Small intestine (tissue), 7 donors: ENCODE measurements around the gene ZNF217. TPM values are rescaled to one million over a fixed set of nuclear protein-coding genes. Genes with fewer than 3 reads are reported as not detected.
"Not testable (repeated sequence)": the region's sequence is repeated elsewhere in the genome, so short reads cannot be mapped to it uniquely, and the experiment has no call there.

Experiments used
- DNase-seq, 2 donors: peaks; one replicate each; pipeline versions ENCODE4 v3.0.0 to v3.0.0-alpha.2; 2013
- FAIRE-seq: peaks from 2 replicates; lab custom pipeline; 2012; peaks lifted over from hg19 to GRCh38; lab: Jason Lieb, UNC
- H3K27ac ChIP-seq, 3 donors: one replicate each; pipeline ENCODE4 v1.5.1; 2013; ENCODE audit warnings: low read length in 2 of 3, mild to moderate bottlenecking in 2 of 3, control low read depth in 1 of 3, inconsistent platforms in 1 of 3, low read depth in 1 of 3, moderate library complexity in 1 of 3
- H3K27me3 ChIP-seq, 3 donors: one replicate each; pipeline ENCODE4 v1.6.1; 2013; ENCODE audit warnings: low read length in 3 of 3, inconsistent platforms in 1 of 3; ENCODE audit not compliant: control insufficient read depth in 3 of 3, insufficient read depth in 3 of 3
- H3K36me3 ChIP-seq, 3 donors: one replicate each; pipeline ENCODE4 v1.6.1; 2013; ENCODE audit warnings: low read length in 3 of 3, inconsistent platforms in 1 of 3, low read depth in 1 of 3, mild to moderate bottlenecking in 1 of 3, moderate library complexity in 1 of 3; ENCODE audit not compliant: control insufficient read depth in 3 of 3, insufficient read depth in 2 of 3
- H3K4me1 ChIP-seq, 3 donors: one replicate each; pipeline ENCODE4 v1.6.1; 2013; ENCODE audit warnings: low read length in 2 of 3, inconsistent platforms in 1 of 3, low read depth in 1 of 3, mild to moderate bottlenecking in 1 of 3, moderate library complexity in 1 of 3; ENCODE audit not compliant: control insufficient read depth in 3 of 3, insufficient read depth in 2 of 3
- H3K4me3 ChIP-seq, 3 donors: one replicate each; pipeline ENCODE4 v1.5.1; 2013; ENCODE audit warnings: low read length in 3 of 3, control low read depth in 1 of 3, inconsistent platforms in 1 of 3, low read depth in 1 of 3, mild to moderate bottlenecking in 1 of 3, moderate library complexity in 1 of 3
- H3K9me3 ChIP-seq, 2 donors: one replicate each; pipeline ENCODE4 v1.6.1; 2013; ENCODE audit warnings: low read depth in 1 of 2, low read length in 1 of 2; ENCODE audit not compliant: control insufficient read depth in 2 of 2, insufficient read depth in 1 of 2
- WGBS, 3 donors: extraction: QIAGEN DNeasy Blood & Tissue Kit; methylation state at CpG; one replicate each; pipeline ENCODE4 v1.1.7; 2013; 5-methylcytosine and 5-hydroxymethylcytosine counted together
- polyA plus RNA-seq, 4 donors: library from polyadenylated mRNA; stranded (reverse) in 3 of 4; unstranded in 1 of 4; fragments of 200-250 nt in 3 of 4; fragments of 120-200 nt in 1 of 4; gene quantifications; one replicate each; pipeline versions ENCODE4 v1.2.1 to v1.2.3, GENCODE V29; 2013
- donor health status: healthy with polysubstance abuse.
- donor health status: control.
- donor health status: control.
- donor health status: Bipolar disorder and iron deficiency.
- donor health status: healthy.

The ZNF217 gene
- polyA plus RNA-seq, 4 donors = 4.1 to 33.7 (median 8.7) TPM

- Histone ChIP-seq H3K36me3 (peaks cover 7 to 45% (median 11%) of the 10 kb centered on the region in 3 donors), H3K4me1 (no peaks in the 10 kb centered on the region), H3K27ac (no peak overlapping the region), H3K4me3 (no peak overlapping the region), H3K27me3 (no peaks in the 10 kb centered on the region), H3K9me3 (no peaks in the 10 kb centered on the region)
- DNase-seq (no peak), FAIRE-seq (no peak)
- 86 to 93% (median 88%) methylated on average over 3 of the region's 3 CpGs for WGBS, 3 donors
Observed at GRCh38 chr20:53567379-53567917, 26.2 kb downstream of the ZNF217 start.

- not testable (repeated sequence) for FAIRE-seq, H3K27ac ChIP-seq, H3K4me1 ChIP-seq, H3K27me3 ChIP-seq, H3K4me3 ChIP-seq, H3K9me3 ChIP-seq, DNase-seq
- peaks cover 7 to 42% (median 11%) of the 10 kb centered on the region in 3 donors for H3K36me3 ChIP-seq
- WGBS, 3 donors = 95 to 96% (median 95%) methylated on average over 9 of the region's 9 CpGs
Observed at GRCh38 chr20:53566623-53567022, 27.0 kb downstream of the ZNF217 start.

GRCh38 chr20:53565254-53565653 lies 28.4 kb downstream of the ZNF217 start:
- H3K4me1 ChIP-seq = no peaks in the 10 kb centered on the region
- WGBS, 3 donors = 95 to 97% (median 96%) methylated on average over 11 of the region's 11 CpGs
- DNase-seq (no peak), FAIRE-seq (no peak)
- peaks cover 6 to 34% (median 7%) of the 10 kb centered on the region in 3 donors for H3K36me3 ChIP-seq
- no peak overlapping the region for H3K27ac ChIP-seq
- no peaks in the 10 kb centered on the region for H3K9me3 ChIP-seq
- no peaks in the 10 kb centered on the region for H3K27me3 ChIP-seq
- H3K4me3 ChIP-seq = no peak overlapping the region

- H3K27ac ChIP-seq, H3K4me3 ChIP-seq, H3K4me1 ChIP-seq, DNase-seq, H3K27me3 ChIP-seq, H3K9me3 ChIP-seq, FAIRE-seq: not testable (repeated sequence)
- 97% methylated on average over 9 of the region's 9 CpGs for WGBS, 3 donors
- H3K36me3 ChIP-seq = peaks cover 3 to 23% (median 3%) of the 10 kb centered on the region in 3 donors
Observed at GRCh38 chr20:53562104-53562764, 31.4 kb downstream of the ZNF217 start.

GRCh38 chr20:53561505-53561904 lies 32.1 kb downstream of the ZNF217 start:
- Histone ChIP-seq H3K9me3 (no peaks in the 10 kb centered on the region), H3K36me3 (peaks cover 3 to 20% (median 3%) of the 10 kb centered on the region in 3 donors)
- FAIRE-seq = no peak

GRCh38 chr20:53559816-53560215 lies 33.8 kb downstream of the ZNF217 start:
- Histone ChIP-seq H3K27ac (no peak overlapping the region), H3K4me1 (no peaks in the 10 kb centered on the region), H3K36me3 (peaks cover 0 to 7% (median 0%) of the 10 kb centered on the region in 3 donors), H3K27me3 (no peaks in the 10 kb centered on the region), H3K9me3 (no peaks in the 10 kb centered on the region), H3K4me3 (no peak overlapping the region)
- DNase-seq (no peak), FAIRE-seq (no peak)
- 84 to 94% (median 87%) methylated on average over 7 of the region's 7 CpGs for WGBS, 3 donors

More at GRCh38 chr20:53561505-53561904, 32.1 kb downstream of the ZNF217 start:
- 92 to 96% (median 93%) methylated on average over 4 to 5 of the region's 5 CpGs for WGBS, 3 donors
- no peak overlapping the region for H3K4me3 ChIP-seq
- H3K4me1 ChIP-seq = no peaks in the 10 kb centered on the region
- no peaks in the 10 kb centered on the region for H3K27me3 ChIP-seq
- H3K27ac ChIP-seq = no peak overlapping the region
- DNase-seq = no peak

- FAIRE-seq (no peak), DNase-seq (no peak)
Observed at GRCh38 chr20:53557130-53557529, 36.5 kb downstream of the ZNF217 start.

GRCh38 chr20:53556267-53556897 lies 37.3 kb downstream of the ZNF217 start:
- Histone ChIP-seq H3K9me3 (no peaks in the 10 kb centered on the region), H3K4me3 (no peak overlapping the region), H3K4me1 (no peaks in the 10 kb centered on the region), H3K27ac (no peak overlapping the region), H3K27me3 (no peaks in the 10 kb centered on the region), H3K36me3 (peaks cover 0 to 2% (median 0%) of the 10 kb centered on the region in 3 donors)
- FAIRE-seq (no peak), DNase-seq (no peak)
- WGBS, 3 donors = 86 to 93% (median 87%) methylated on average over 11 of the region's 11 CpGs

More at GRCh38 chr20:53557130-53557529, 36.5 kb downstream of the ZNF217 start:
- WGBS, 3 donors = 76 to 91% (median 84%) methylated on average over 7 of the region's 7 CpGs
- H3K4me1 ChIP-seq = no peaks in the 10 kb centered on the region
- H3K9me3 ChIP-seq = no peaks in the 10 kb centered on the region
- no peaks in the 10 kb centered on the region for H3K27me3 ChIP-seq
- no peak overlapping the region for H3K27ac ChIP-seq
- H3K36me3 ChIP-seq = peaks cover 0 to 2% (median 0%) of the 10 kb centered on the region in 3 donors
- H3K4me3 ChIP-seq = no peak overlapping the region
